GM12873 (cell line): ENCODE data around the gene FRZB.

Source experiments
- CTCF ChIP-seq: IDR thresholded peaks from 2 replicates; pipeline ENCODE4 v1.5.1; 2012; ENCODE audit warnings: low read depth, mild to moderate bottlenecking, moderate library complexity, low read length, control low read depth; ENCODE audit not compliant: insufficient read depth; ENCODE audit errors: missing control alignments

FRZB gene

GRCh38 chr2:182910965-182911364 lies 44.5 kb upstream of the FRZB start:
- TF ChIP-seq CTCF: no peak

- no peak for TF ChIP-seq CTCF
Observed at GRCh38 chr2:182907081-182907830, 40.8 kb upstream of the FRZB start.

GRCh38 chr2:182906454-182906853 lies 40.0 kb upstream of the FRZB start:
- no peak for TF ChIP-seq CTCF

GRCh38 chr2:182904844-182905243 lies 38.4 kb upstream of the FRZB start:
- no peak for TF ChIP-seq CTCF

GRCh38 chr2:182903566-182903965 lies 37.1 kb upstream of the FRZB start:
- no peak for TF ChIP-seq CTCF

- TF ChIP-seq CTCF: no peak
Observed at GRCh38 chr2:182901748-182902147, 35.3 kb upstream of the FRZB start.

GRCh38 chr2:182898718-182899117 lies 32.3 kb upstream of the FRZB start:
- no peak for TF ChIP-seq CTCF
